ENCODE results near the gene TADA1.

DNA sequence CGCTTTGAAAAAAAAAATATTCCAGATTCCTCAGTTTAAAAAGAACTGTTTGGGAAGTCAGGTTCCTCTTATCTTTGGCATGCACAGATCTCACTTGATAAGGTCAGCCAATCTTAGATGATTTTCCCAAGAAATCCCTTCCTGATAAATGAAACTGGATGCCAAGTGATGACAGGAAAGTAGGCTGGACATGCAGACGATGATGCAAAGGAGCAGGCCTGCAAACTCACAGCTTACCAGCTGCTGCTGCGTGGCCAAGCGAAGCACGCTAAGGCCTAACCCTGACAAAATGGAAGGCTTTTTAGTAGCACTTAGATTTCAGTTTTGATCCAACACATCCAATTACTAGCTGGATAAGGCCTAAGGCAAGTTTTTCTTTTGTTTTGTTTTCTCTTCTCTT is 10.1 kb downstream of the TADA1 start:
- TF ChIP-seq, protein P1, sequence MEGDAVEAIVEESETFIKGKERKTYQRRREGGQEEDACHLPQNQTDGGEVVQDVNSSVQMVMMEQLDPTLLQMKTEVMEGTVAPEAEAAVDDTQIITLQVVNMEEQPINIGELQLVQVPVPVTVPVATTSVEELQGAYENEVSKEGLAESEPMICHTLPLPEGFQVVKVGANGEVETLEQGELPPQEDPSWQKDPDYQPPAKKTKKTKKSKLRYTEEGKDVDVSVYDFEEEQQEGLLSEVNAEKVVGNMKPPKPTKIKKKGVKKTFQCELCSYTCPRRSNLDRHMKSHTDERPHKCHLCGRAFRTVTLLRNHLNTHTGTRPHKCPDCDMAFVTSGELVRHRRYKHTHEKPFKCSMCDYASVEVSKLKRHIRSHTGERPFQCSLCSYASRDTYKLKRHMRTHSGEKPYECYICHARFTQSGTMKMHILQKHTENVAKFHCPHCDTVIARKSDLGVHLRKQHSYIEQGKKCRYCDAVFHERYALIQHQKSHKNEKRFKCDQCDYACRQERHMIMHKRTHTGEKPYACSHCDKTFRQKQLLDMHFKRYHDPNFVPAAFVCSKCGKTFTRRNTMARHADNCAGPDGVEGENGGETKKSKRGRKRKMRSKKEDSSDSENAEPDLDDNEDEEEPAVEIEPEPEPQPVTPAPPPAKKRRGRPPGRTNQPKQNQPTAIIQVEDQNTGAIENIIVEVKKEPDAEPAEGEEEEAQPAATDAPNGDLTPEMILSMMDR (IDR thresholded peaks at IDR 0.05), result no peak
- TF ChIP-seq POLR2A (IDR thresholded peaks at IDR 0.05) (no peak), POLR2AphosphoS5 (IDR thresholded peaks at IDR 0.05) (no peak)

Data from breast epithelium (tissue), 3 donors.